K562 (cell line): Measurements from ENCODE around the gene ACOT7. TPM values are rescaled to one million over a fixed set of nuclear protein-coding genes. Genes with fewer than 3 reads are reported as not detected.
A peak's percentile ranks its signal among the peaks of the same experiment; 100 is the strongest.

ENCODE experiments used
- ATF1 ChIP-seq, 2 experiments: fragments of 450-650 bp in 1 of 2; IDR thresholded peaks; 2 replicates each; pipeline ENCODE4 v1.6.1; 2016; ENCODE audit warnings: missing compliant biosample characterization in 1 of 2, missing genetic modification characterization in 1 of 2
- CBX3 ChIP-seq, 2 experiments: IDR thresholded peaks; 1 replicate in 1 of 2; 2 replicates in 1 of 2; pipeline ENCODE4 v1.6.1; 2012; ENCODE audit warnings: inconsistent platforms in 2 of 2, low read length in 2 of 2, borderline replicate concordance in 1 of 2, control low read depth in 1 of 2
- CHD1 ChIP-seq: fragments of 200-600 bp; sonication (generic); IDR thresholded peaks from one replicate; pipeline ENCODE4 v1.6.1; 2012; ENCODE audit warnings: mild to moderate bottlenecking, moderate library complexity, low read length, inconsistent platforms
- HDAC8 ChIP-seq: fragments of 450-650 bp; IDR thresholded peaks from 2 replicates; pipeline ENCODE4 v1.6.1; 2016; ENCODE audit warnings: mild to moderate bottlenecking, missing genetic modification characterization, moderate library complexity, missing compliant biosample characterization
- IRF1 ChIP-seq: sonication (generic); formaldehyde crosslinking; IDR thresholded peaks from 2 replicates; pipeline ENCODE4 v1.8.0; 2022; ENCODE audit warnings: missing genetic modification reagents, mild to moderate bottlenecking, borderline replicate concordance
- POLR2AphosphoS5 ChIP-seq: IDR thresholded peaks from 2 replicates; pipeline ENCODE4 v1.6.1; 2011; ENCODE audit warnings: mild to moderate bottlenecking, low read depth, low read length, moderate library complexity; ENCODE audit not compliant: control insufficient read depth, insufficient read depth
- SAFB ChIP-seq: fragments of 200-400 bp; formaldehyde crosslinking; IDR thresholded peaks from 2 replicates; pipeline ENCODE4 v1.6.1; 2017; ENCODE audit warnings: low read depth, low read length, borderline replicate concordance
- TSC22D4 ChIP-seq: fragments of 450-650 bp; IDR thresholded peaks from 2 replicates; pipeline ENCODE4 v1.6.1; 2016; ENCODE audit warnings: missing genetic modification characterization, missing biosample characterization, control low read depth
- ZNF24 ChIP-seq: fragments of 450-650 bp; IDR thresholded peaks from 2 replicates; pipeline ENCODE4 v1.6.1; 2016
- ZNF253 ChIP-seq: fragments of 250-450 bp; sonication (Bioruptor Pico); conservative IDR thresholded peaks from 2 replicates; pipeline ENCODE4 v1.6.1; 2021; ENCODE audit warnings: mild to moderate bottlenecking
- ZNF263 ChIP-seq: sonication (generic); formaldehyde crosslinking; IDR thresholded peaks from 2 replicates; pipeline ENCODE4 v1.8.0; 2022; ENCODE audit warnings: mild to moderate bottlenecking, missing genetic modification reagents, borderline replicate concordance
- ZNF589 ChIP-seq: fragments of 200-800 bp; sonication (Bioruptor generic); IDR thresholded peaks from 2 replicates; pipeline ENCODE4 v1.6.1; 2016; ENCODE audit warnings: low read depth, missing genetic modification characterization, missing compliant biosample characterization
- polyA plus RNA-seq, 8 experiments: library from polyadenylated mRNA; depleted of rRNA in 4 of 8; stranded (reverse) in 5 of 8; unstranded in 3 of 8; fragments of >200 nt; fragmentation: Nextera tagmentation in 2 of 8; fragmentation: Illumina TruSeq in 1 of 8; extraction: Ambion mirVana in 2 of 8; extraction: Trizol in 1 of 8; gene quantifications; 2 replicates each; pipeline versions ENCODE4 v1.2.1 to v1.2.3, GENCODE V29; 2011 to 2014; ENCODE audit warnings: inconsistent platforms in 1 of 8, missing spikeins in 1 of 8
- total RNA-seq, 7 experiments: library from RNA; depleted of rRNA in 6 of 7; stranded (reverse); fragments of >200 nt in 6 of 7; fragmentation: Illumina TruSeq in 2 of 7; extraction: Trizol in 2 of 7; gene quantifications; 2 replicates each; pipeline versions ENCODE4 v1.2.1 to v1.2.3, GENCODE V29; 2011 to 2021; ENCODE audit warnings: low replicate concordance in 1 of 7

The ACOT7 gene
- total and polyA plus RNA-seq, 9 of the 15 experiments (the other 6 are each of a cell fraction or from before 2014, with no cell fraction given): 7.0 to 92.6 (median 37.2) TPM

- no peak for TF ChIP-seq TSC22D4
- peak; percentile 69 for TF ChIP-seq CHD1
- TF ChIP-seq ZNF253 (CRISPR knock-in tag): no peak
- TF ChIP-seq CBX3 (IDR thresholded peaks at IDR 0.05; ENCODE audit: borderline replicate concordance in 1 of 2, low read length in 2 of 2): no peak
- no peak for TF ChIP-seq ZNF24
- no peak for TF ChIP-seq ATF1 (CRISPR knock-in tag; IDR thresholded peaks at IDR 0.05)
- TF ChIP-seq ATF1 (tag; IDR thresholded peaks at IDR 0.05): 0 out of 2 replicates have a peak, but pooled peaks have one; percentile 39
- TF ChIP-seq IRF1 (CRISPR knock-in tag): no peak
- no peak for TF ChIP-seq ZNF589 (CRISPR knock-in tag)
- TF ChIP-seq ZNF263: no peak
- no peak for TF ChIP-seq HDAC8 (tag)
- TF ChIP-seq SAFB: peak; percentile 55; the same call in 1 of the 2 replicates
- no peak for TF ChIP-seq POLR2AphosphoS5
Observed at GRCh38 chr1:6235296-6235677, 158.3 kb downstream of the ACOT7 start (continued).
